ENCODE measurements around the gene CDK14.
"Not testable (repeated sequence)": the region's sequence is repeated elsewhere in the genome, so short reads cannot be mapped to it uniquely, and the experiment has no call there.

DNA sequence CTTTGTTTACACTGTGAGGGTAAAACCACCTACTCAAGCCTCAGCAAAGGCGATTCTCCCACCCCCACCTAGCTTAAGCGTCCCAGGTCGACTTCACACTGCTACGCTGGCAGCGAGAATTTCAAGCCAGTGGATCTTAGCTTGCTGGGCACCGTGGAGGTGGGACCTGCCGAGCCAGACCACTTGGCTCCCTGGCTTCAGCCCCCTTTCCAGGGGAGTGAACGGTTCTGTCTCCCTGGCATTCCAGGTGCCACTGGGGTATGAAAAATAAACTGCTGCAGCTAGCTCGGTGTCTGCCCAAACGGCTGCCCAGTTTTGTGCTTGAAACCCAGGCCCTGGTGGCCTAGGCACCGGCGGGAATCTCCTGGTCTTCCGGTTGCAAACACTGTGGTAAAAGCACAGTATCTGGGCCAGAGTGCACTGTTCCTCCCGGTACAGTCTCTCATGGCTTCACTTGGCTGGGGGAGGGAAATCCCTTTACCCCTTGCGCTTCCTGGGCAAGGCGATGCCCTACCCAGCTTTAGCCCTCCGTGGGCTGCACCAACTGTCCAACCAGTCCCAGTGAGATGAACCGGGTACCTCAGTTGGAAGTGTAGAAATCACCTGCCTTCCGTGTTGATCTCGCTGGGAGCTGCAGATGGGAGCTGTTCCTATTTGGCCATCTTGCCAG is 139.6 kb downstream of the CDK14 start:
- TF ChIP-seq, protein P1, sequence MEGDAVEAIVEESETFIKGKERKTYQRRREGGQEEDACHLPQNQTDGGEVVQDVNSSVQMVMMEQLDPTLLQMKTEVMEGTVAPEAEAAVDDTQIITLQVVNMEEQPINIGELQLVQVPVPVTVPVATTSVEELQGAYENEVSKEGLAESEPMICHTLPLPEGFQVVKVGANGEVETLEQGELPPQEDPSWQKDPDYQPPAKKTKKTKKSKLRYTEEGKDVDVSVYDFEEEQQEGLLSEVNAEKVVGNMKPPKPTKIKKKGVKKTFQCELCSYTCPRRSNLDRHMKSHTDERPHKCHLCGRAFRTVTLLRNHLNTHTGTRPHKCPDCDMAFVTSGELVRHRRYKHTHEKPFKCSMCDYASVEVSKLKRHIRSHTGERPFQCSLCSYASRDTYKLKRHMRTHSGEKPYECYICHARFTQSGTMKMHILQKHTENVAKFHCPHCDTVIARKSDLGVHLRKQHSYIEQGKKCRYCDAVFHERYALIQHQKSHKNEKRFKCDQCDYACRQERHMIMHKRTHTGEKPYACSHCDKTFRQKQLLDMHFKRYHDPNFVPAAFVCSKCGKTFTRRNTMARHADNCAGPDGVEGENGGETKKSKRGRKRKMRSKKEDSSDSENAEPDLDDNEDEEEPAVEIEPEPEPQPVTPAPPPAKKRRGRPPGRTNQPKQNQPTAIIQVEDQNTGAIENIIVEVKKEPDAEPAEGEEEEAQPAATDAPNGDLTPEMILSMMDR (IDR thresholded peaks at IDR 0.05): not testable (repeated sequence)
- TF ChIP-seq EZH2phosphoT487, EZH2 (IDR thresholded peaks at IDR 0.05): not testable (repeated sequence)
